Right lobe of liver (tissue), 6 donors: ENCODE measurements around the gene TBC1D28. TPM values are rescaled to one million over a fixed set of nuclear protein-coding genes. Genes with fewer than 3 reads are reported as not detected.
"Not testable (repeated sequence)": the region's sequence is repeated elsewhere in the genome, so short reads cannot be mapped to it uniquely, and the experiment has no call there.

ENCODE experiments used
- ATAC-seq, 4 donors: fragments of 200-7000 bp; cut with Tn5 transposase; one replicate each; pipeline ENCODE4 v1.9.1; 2020; ENCODE audit warnings: mild to moderate bottlenecking in 4 of 4, moderate library complexity in 4 of 4
- DNase-seq, 3 donors: peaks; one replicate each; pipeline ENCODE4 v3.0.0-alpha.2; 2020
- H3K27ac ChIP-seq, 3 donors: fragments of 200-600 bp; one replicate each; pipeline ENCODE4 v1.8.0; 2022
- H3K27me3 ChIP-seq, 2 donors: fragments of 200-600 bp; one replicate each; pipeline ENCODE4 v1.8.0; 2022
- H3K36me3 ChIP-seq, 4 donors: fragments of 200-600 bp; sonication (generic) in 1 of 4; one replicate each; pipeline versions ENCODE4 v1.5.1 to v1.8.0; 2017 to 2022; ENCODE audit warnings: control low read depth in 1 of 4
- H3K4me1 ChIP-seq, 4 donors: fragments of 200-600 bp; sonication (generic) in 1 of 4; one replicate each; pipeline versions ENCODE4 v1.5.1 to v1.8.0; 2017 to 2022; ENCODE audit warnings: control low read depth in 1 of 4
- H3K4me3 ChIP-seq, 3 donors: fragments of 200-600 bp; one replicate each; pipeline ENCODE4 v1.8.0; 2022
- H3K9me3 ChIP-seq, 4 donors: fragments of 200-600 bp; sonication (generic) in 1 of 4; one replicate each; pipeline versions ENCODE4 v1.5.1 to v1.8.0; 2017 to 2022; ENCODE audit warnings: control low read depth in 1 of 4
- WGBS: methylation state at CpG from one replicate; pipeline ENCODE4 v1.1.6; 2018; ENCODE audit warnings: low coverage, low lambda C conversion rate; ENCODE audit not compliant: insufficient coverage; ENCODE audit errors: missing lambda C conversion rate; 5-methylcytosine and 5-hydroxymethylcytosine counted together
- intact Hi-C, 2 donors: fragments of 100-400 bp; cut with DNase I; formaldehyde crosslinking; loops; one replicate each; pipeline versions ENCODE4 v1.11.2 to v1.14.1; 2022
- long read RNA-seq: library from polyadenylated mRNA; unstranded; transcript quantifications from one replicate; pipeline ENCODE4 v2.0.0, GENCODE V29; 2019
- total RNA-seq, 6 experiments: library from RNA; depleted of rRNA in 2 of 6; stranded (reverse); fragments of >200 nt in 2 of 6; fragmentation: NEBNext Ultra II Directional in 3 of 6; extraction: Animal tissue kit (Norgen Biotek cat#: 25700) in 3 of 6; gene quantifications; one replicate each; pipeline versions ENCODE4 v1.1.0 to v1.2.4, GENCODE V29; 2016 to 2023
- donor health status: DM: no; HTN: yes; CAD: no.
- donor health status: DM: no; HTN: no; CAD: no.
- donor health status: DM: no; HTN: no; CAD: no.
- donor health status: DM: no; HTN: yes; CAD: no.
- donor health status: DM: no; HTN: yes; CAD: no.

Gene TBC1D28
- not detected for total RNA-seq
- long read RNA-seq = 0 reads

GRCh38 chr17:18644291-18644690 is at the start of gene TBC1D28:
Gene TBC1D28 (minus strand): TSS chr17:18644391. CDS start chr17:18641352, 3,039 bp downstream.
- WGBS = no CpG with 5 or more reads among the region's 9 CpGs
- DNase-seq, ATAC-seq, H3K4me1 ChIP-seq, H3K27ac ChIP-seq, H3K27me3 ChIP-seq, H3K36me3 ChIP-seq, H3K4me3 ChIP-seq, intact Hi-C loops, H3K9me3 ChIP-seq: not testable (repeated sequence)

- H3K4me1 ChIP-seq, H3K27me3 ChIP-seq, DNase-seq, H3K36me3 ChIP-seq, H3K9me3 ChIP-seq, intact Hi-C loops, H3K27ac ChIP-seq: not testable (repeated sequence)
- ATAC-seq = peak in 2 of 4 donors; percentile 4 to 6
- WGBS = 7% methylated on average over 2 of the region's 3 CpGs
- H3K4me3 ChIP-seq = peak overlapping the region in 2 of 3 donors; percentile 43 to 47
These were observed 38.5 kb upstream of the TBC1D28 start for GRCh38 chr17:18682668-18683067.

- ATAC-seq (peak; percentile 87 to 99 (median 98)), DNase-seq (peak; percentile 86 to 92 (median 91))
- H3K36me3 ChIP-seq, H3K4me1 ChIP-seq, H3K27me3 ChIP-seq, H3K9me3 ChIP-seq, H3K27ac ChIP-seq, intact Hi-C loops: not testable (repeated sequence)
- peak within 1 kb of the TSS; percentile 43 to 47 (median 44) for H3K4me3 ChIP-seq
- WGBS = 0% methylated on average over 27 of the region's 58 CpGs
These were observed 37.8 kb upstream of the TBC1D28 start, which contains the start of gene FOXO3B for GRCh38 chr17:18681767-18682571. Gene FOXO3B (minus strand): TSS chr17:18682314. CDS start chr17:18681651, 663 bp downstream.

- DNase-seq, H3K27ac ChIP-seq, H3K36me3 ChIP-seq, intact Hi-C loops, H3K4me1 ChIP-seq, H3K4me3 ChIP-seq, H3K27me3 ChIP-seq, ATAC-seq, H3K9me3 ChIP-seq: not testable (repeated sequence)
- 98% methylated on average over 7 of the region's 29 CpGs for WGBS
These were observed 33.2 kb upstream of the TBC1D28 start for GRCh38 chr17:18677381-18677780.

GRCh38 chr17:18676928-18677327 is 32.7 kb upstream of the TBC1D28 start:
- ATAC-seq, H3K27ac ChIP-seq, H3K27me3 ChIP-seq, H3K4me3 ChIP-seq, H3K4me1 ChIP-seq, H3K9me3 ChIP-seq, DNase-seq, intact Hi-C loops, H3K36me3 ChIP-seq: not testable (repeated sequence)
- 96% methylated on average over 3 of the region's 3 CpGs for WGBS

GRCh38 chr17:18672395-18673227 is 28.4 kb upstream of the TBC1D28 start:
- H3K4me1 ChIP-seq, H3K9me3 ChIP-seq, DNase-seq, H3K27me3 ChIP-seq, H3K27ac ChIP-seq, H3K36me3 ChIP-seq, intact Hi-C loops, H3K4me3 ChIP-seq: not testable (repeated sequence)
- 100% methylated on average over 11 of the region's 102 CpGs for whole genome bisulfite sequencing
- ATAC-seq = peak in 2 of 4 donors; percentile 36 to 40

- H3K36me3 ChIP-seq, H3K4me3 ChIP-seq, H3K4me1 ChIP-seq, DNase-seq, H3K9me3 ChIP-seq, intact Hi-C loops, H3K27me3 ChIP-seq, ATAC-seq, H3K27ac ChIP-seq: not testable (repeated sequence)
- WGBS = 100% methylated on average over 1 of the region's 1 CpG
These were observed 24.4 kb upstream of the TBC1D28 start for GRCh38 chr17:18668625-18669024.

GRCh38 chr17:18667535-18667934 is 23.3 kb upstream of the TBC1D28 start:
- H3K4me1 ChIP-seq, DNase-seq, H3K9me3 ChIP-seq, H3K36me3 ChIP-seq, ATAC-seq, intact Hi-C loops, H3K4me3 ChIP-seq, H3K27ac ChIP-seq, H3K27me3 ChIP-seq: not testable (repeated sequence)
- 94% methylated on average over 2 of the region's 3 CpGs for WGBS

- H3K4me1 ChIP-seq, DNase-seq, intact Hi-C loops, H3K4me3 ChIP-seq, H3K27me3 ChIP-seq, H3K9me3 ChIP-seq, H3K27ac ChIP-seq, H3K36me3 ChIP-seq, ATAC-seq: not testable (repeated sequence)
- 90% methylated on average over 2 of the region's 2 CpGs for WGBS
These were observed 22.1 kb upstream of the TBC1D28 start for GRCh38 chr17:18666326-18666725.

GRCh38 chr17:18661924-18662624 is 17.9 kb upstream of the TBC1D28 start:
- 86% methylated on average over 3 of the region's 5 CpGs for WGBS
- intact Hi-C loops, H3K27ac ChIP-seq, H3K4me1 ChIP-seq, H3K27me3 ChIP-seq, H3K36me3 ChIP-seq, ATAC-seq, DNase-seq, H3K4me3 ChIP-seq, H3K9me3 ChIP-seq: not testable (repeated sequence)

- H3K9me3 ChIP-seq, H3K27ac ChIP-seq, H3K36me3 ChIP-seq, H3K4me1 ChIP-seq, intact Hi-C loops, DNase-seq, H3K27me3 ChIP-seq, H3K4me3 ChIP-seq: not testable (repeated sequence)
- WGBS = 40% methylated on average over 5 of the region's 23 CpGs
- ATAC-seq = peak in 3 of 4 donors; percentile 41 to 70 (median 48)
These were observed 5.9 kb upstream of the TBC1D28 start for GRCh38 chr17:18650094-18650493.
